Spleen (tissue), 11 donors: Measurements from ENCODE around the gene TAGLN2. TPM values are rescaled to one million over a fixed set of nuclear protein-coding genes. Genes with fewer than 3 reads are reported as not detected.

ENCODE experiments used
- DNase-seq: peaks from one replicate; pipeline ENCODE4 v3.0.0-alpha.2; 2020
- H3K27ac ChIP-seq, 8 donors: fragments of 200-600 bp; sonication (generic) in 7 of 8; 1 replicate in 4 of 8; 2 replicates in 4 of 8; pipeline versions ENCODE4 v1.5.0 to v1.8.0; 2016 to 2021; ENCODE audit warnings: inconsistent platforms in 4 of 8, mild to moderate bottlenecking in 4 of 8, moderate library complexity in 1 of 8
- H3K27me3 ChIP-seq, 7 donors: fragments of 200-600 bp; sonication (generic) in 6 of 7; replicated peaks in 1 of 7; 1 replicate in 4 of 7; 2 replicates in 3 of 7; pipeline versions ENCODE4 v1.5.0 to v1.8.0; 2016 to 2021; ENCODE audit warnings: inconsistent platforms in 3 of 7, mild to moderate bottlenecking in 1 of 7
- H3K36me3 ChIP-seq, 6 donors: fragments of 200-600 bp; sonication (generic) in 5 of 6; 1 replicate in 4 of 6; 2 replicates in 2 of 6; pipeline versions ENCODE4 v1.5.0 to v1.8.0; 2016 to 2021; ENCODE audit warnings: inconsistent platforms in 2 of 6
- H3K4me1 ChIP-seq, 6 donors: fragments of 200-600 bp; sonication (generic) in 5 of 6; 1 replicate in 3 of 6; 2 replicates in 3 of 6; pipeline versions ENCODE4 v1.5.0 to v1.8.0; 2016 to 2021; ENCODE audit warnings: inconsistent platforms in 3 of 6
- H3K4me3 ChIP-seq, 8 donors: fragments of 200-600 bp; sonication (generic) in 7 of 8; 1 replicate in 4 of 8; 2 replicates in 4 of 8; pipeline versions ENCODE4 v1.5.0 to v1.8.0; 2016 to 2021; ENCODE audit warnings: inconsistent platforms in 4 of 8, mild to moderate bottlenecking in 4 of 8, moderate library complexity in 2 of 8
- H3K9me3 ChIP-seq, 8 donors: fragments of 200-600 bp; sonication (generic) in 7 of 8; 1 replicate in 4 of 8; 2 replicates in 4 of 8; pipeline versions ENCODE4 v1.5.0 to v1.8.0; 2016 to 2021; ENCODE audit warnings: inconsistent platforms in 4 of 8
- POLR2A ChIP-seq, 3 donors: fragments of 450-650 bp; IDR thresholded peaks; one replicate each; pipeline ENCODE4 v1.5.1; 2017; ENCODE audit warnings: antibody characterized with exemption in 3 of 3, mild to moderate bottlenecking in 1 of 3
- POLR2AphosphoS5 ChIP-seq, 3 donors: sonication (generic); formaldehyde crosslinking; IDR thresholded peaks; one replicate each; pipeline ENCODE4 v1.5.1; 2017; ENCODE audit warnings: antibody characterized with exemption in 3 of 3
- WGBS, 5 donors: extraction: QIAGEN DNeasy Blood & Tissue Kit in 3 of 5; methylation state at CpG; one replicate each; pipeline versions ENCODE4 v1.1.5 to v1.1.7; 2013 to 2018; 5-methylcytosine and 5-hydroxymethylcytosine counted together
- intact Hi-C: fragments of 100-400 bp; cut with DNase I; formaldehyde crosslinking; loops from one replicate; pipeline ENCODE4 v1.15.0; 2023; ENCODE audit warnings: low total_unique reads
- polyA plus RNA-seq, 3 donors: library from polyadenylated mRNA; stranded (reverse); fragments of 200-250 nt; gene quantifications; one replicate each; pipeline ENCODE4 v1.2.1, GENCODE V29; 2013
- total RNA-seq, 7 donors: library from RNA; depleted of rRNA in 3 of 7; stranded (reverse); fragments of >200 nt in 3 of 7; fragmentation: NEBNext Ultra II Directional in 4 of 7; extraction: Animal tissue kit (Norgen Biotek cat#: 25700) in 4 of 7; gene quantifications; one replicate each; pipeline versions ENCODE4 v1.1.0 to v1.2.1, GENCODE V29; 2016 to 2021
- TF ChIP-seq, protein P1 (sequence below), 11 experiments: fragments of 200-600 bp in 7 of 11; fragments of 450-650 bp in 4 of 11; sonication (generic) in 4 of 11; IDR thresholded peaks in 8 of 11; conservative IDR thresholded peaks in 3 of 11; 1 replicate in 7 of 11; 2 replicates in 4 of 11; pipeline versions ENCODE4 v1.4.0 to v1.8.0; 2016 to 2021; ENCODE audit warnings: antibody characterized with exemption in 11 of 11, inconsistent platforms in 4 of 11, mild to moderate bottlenecking in 1 of 11
- donor health status: healthy with polysubstance abuse.
- donor health status: DM: no; HTN: no; CAD: no; lungs with moderate emphysema.
- donor health status: DM: no; HTN: no; CAD: no.
- donor health status: Bipolar disorder and iron deficiency.
- donor health status: healthy.
- donor health status: DM: no; HTN: no; CAD: no.
- donor health status: DM: yes; HTN: yes; CAD: no.

Gene TAGLN2
- total and polyA plus RNA-seq, 10 donors: 341 to 525 (median 411) TPM

DNA sequence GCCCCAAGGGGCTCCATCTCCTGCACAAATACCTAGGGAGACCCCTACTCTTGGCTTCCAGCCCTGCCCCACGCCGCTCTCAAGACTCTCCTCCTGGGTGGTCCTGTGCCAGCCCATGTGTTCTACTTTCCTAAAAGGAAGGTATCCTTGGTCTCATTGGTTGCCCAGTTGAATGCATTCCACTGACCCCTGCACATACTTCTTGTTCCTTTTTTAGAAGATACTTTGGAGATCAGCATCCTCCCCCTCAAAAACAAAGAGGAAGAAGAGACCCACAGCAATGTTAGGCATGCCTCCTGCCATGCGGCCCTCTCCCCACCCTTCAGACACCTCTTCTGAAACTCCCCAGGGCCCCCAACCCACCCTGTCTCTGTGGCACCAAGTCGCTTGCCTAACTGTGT lies 24.7 kb upstream of the TAGLN2 start:
- intact Hi-C loops: no loop called here
- TF ChIP-seq POLR2AphosphoS5 (IDR thresholded peaks at IDR 0.05): no peak
- peak; percentile 54 for DNase-seq

DNA sequence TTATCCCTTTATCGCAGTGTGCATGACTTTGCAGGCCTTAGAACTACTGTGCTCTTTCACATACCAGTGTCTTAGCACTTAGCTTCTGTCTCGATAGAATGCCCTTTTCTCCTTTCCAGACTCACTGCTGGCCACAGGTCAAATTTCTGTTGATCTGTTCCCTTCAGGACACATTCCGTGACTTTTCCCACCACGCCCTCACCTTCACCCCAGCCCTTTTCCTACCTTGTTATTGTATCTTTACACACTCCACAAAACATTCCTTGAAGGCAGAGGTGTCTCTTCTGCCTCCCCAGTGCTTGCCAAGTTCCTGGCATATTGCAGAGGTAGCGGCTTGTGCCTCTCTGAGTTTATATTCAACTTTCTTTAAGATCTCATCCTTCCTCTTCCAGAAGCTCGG lies 23.8 kb upstream of the TAGLN2 start:
- H3K9me3 ChIP-seq: no peaks in the 10 kb centered on the region
- H3K4me1 ChIP-seq: peaks cover 0 to 18% (median 12%) of the 10 kb centered on the region in 6 donors
- TF ChIP-seq, protein P1, sequence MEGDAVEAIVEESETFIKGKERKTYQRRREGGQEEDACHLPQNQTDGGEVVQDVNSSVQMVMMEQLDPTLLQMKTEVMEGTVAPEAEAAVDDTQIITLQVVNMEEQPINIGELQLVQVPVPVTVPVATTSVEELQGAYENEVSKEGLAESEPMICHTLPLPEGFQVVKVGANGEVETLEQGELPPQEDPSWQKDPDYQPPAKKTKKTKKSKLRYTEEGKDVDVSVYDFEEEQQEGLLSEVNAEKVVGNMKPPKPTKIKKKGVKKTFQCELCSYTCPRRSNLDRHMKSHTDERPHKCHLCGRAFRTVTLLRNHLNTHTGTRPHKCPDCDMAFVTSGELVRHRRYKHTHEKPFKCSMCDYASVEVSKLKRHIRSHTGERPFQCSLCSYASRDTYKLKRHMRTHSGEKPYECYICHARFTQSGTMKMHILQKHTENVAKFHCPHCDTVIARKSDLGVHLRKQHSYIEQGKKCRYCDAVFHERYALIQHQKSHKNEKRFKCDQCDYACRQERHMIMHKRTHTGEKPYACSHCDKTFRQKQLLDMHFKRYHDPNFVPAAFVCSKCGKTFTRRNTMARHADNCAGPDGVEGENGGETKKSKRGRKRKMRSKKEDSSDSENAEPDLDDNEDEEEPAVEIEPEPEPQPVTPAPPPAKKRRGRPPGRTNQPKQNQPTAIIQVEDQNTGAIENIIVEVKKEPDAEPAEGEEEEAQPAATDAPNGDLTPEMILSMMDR (IDR thresholded peaks at IDR 0.05 in 8 of 11, conservative IDR thresholded peaks at IDR 0.05 in 3 of 11): no peak
- TF ChIP-seq POLR2AphosphoS5 (IDR thresholded peaks at IDR 0.05) (no peak), POLR2A (IDR thresholded peaks at IDR 0.05) (no peak)
- DNase-seq: peak; percentile 6
- intact Hi-C loops: no loop called here
- WGBS, 5 donors: 77 to 90% (median 85%) methylated on average over 6 of the region's 6 CpGs
- no peak overlapping the region for H3K27ac ChIP-seq
- H3K4me3 ChIP-seq: no peak overlapping the region
- no peaks in the 10 kb centered on the region for H3K36me3 ChIP-seq
- H3K27me3 ChIP-seq: peaks cover 0 to 56% (median 21%) of the 10 kb centered on the region in 7 donors

More for the DNA sequence above, 24.7 kb upstream of the TAGLN2 start:
- peaks cover 0 to 12% (median 9%) of the 10 kb centered on the region in 6 donors for H3K4me1 ChIP-seq
- WGBS, 5 donors: 78 to 91% (median 89%) methylated on average over 4 of the region's 4 CpGs
- no peak overlapping the region for H3K27ac ChIP-seq
- peaks cover 0 to 51% (median 14%) of the 10 kb centered on the region in 7 donors for H3K27me3 ChIP-seq
- no peak overlapping the region for H3K4me3 ChIP-seq
- no peaks in the 10 kb centered on the region for H3K9me3 ChIP-seq
- no peaks in the 10 kb centered on the region for H3K36me3 ChIP-seq

DNA sequence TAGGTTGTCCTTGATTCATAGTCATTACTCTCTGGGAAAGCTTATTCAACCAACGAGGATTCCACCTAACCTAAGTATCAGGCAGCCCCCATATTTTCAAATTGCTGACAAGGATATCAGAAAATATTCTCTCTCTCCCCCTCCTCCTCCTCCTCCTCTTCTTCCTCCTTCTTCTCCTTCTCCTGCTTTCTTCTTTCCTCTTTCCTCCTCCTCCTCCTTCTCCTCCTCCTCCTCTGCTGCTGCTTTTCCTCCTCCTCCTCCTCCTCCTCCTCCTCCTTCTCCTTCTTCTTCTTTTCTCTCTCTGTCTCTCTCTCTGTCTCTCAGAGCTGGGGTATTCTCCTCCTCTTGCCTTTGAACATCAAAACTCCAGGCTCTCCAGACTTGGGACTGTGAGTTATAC lies 22.6 kb upstream of the TAGLN2 start:
- no peak for DNase-seq
- 51 to 79% (median 67%) methylated on average over 1 of the region's 1 CpG for WGBS, 5 donors
- no peaks in the 10 kb centered on the region for H3K36me3 ChIP-seq
- H3K4me3 ChIP-seq: no peak overlapping the region
- no peak for TF ChIP-seq POLR2A (IDR thresholded peaks at IDR 0.05)
- TF ChIP-seq, protein P1 (IDR thresholded peaks at IDR 0.05 in 8 of 11, conservative IDR thresholded peaks at IDR 0.05 in 3 of 11): no peak
- TF ChIP-seq POLR2AphosphoS5 (IDR thresholded peaks at IDR 0.05): no peak
- H3K27me3 ChIP-seq: peaks cover 0 to 56% (median 24%) of the 10 kb centered on the region in 7 donors
- H3K27ac ChIP-seq: no peak overlapping the region
- H3K9me3 ChIP-seq: no peaks in the 10 kb centered on the region
- intact Hi-C loops: no loop called here
- peaks cover 0 to 18% (median 12%) of the 10 kb centered on the region in 6 donors for H3K4me1 ChIP-seq

DNA sequence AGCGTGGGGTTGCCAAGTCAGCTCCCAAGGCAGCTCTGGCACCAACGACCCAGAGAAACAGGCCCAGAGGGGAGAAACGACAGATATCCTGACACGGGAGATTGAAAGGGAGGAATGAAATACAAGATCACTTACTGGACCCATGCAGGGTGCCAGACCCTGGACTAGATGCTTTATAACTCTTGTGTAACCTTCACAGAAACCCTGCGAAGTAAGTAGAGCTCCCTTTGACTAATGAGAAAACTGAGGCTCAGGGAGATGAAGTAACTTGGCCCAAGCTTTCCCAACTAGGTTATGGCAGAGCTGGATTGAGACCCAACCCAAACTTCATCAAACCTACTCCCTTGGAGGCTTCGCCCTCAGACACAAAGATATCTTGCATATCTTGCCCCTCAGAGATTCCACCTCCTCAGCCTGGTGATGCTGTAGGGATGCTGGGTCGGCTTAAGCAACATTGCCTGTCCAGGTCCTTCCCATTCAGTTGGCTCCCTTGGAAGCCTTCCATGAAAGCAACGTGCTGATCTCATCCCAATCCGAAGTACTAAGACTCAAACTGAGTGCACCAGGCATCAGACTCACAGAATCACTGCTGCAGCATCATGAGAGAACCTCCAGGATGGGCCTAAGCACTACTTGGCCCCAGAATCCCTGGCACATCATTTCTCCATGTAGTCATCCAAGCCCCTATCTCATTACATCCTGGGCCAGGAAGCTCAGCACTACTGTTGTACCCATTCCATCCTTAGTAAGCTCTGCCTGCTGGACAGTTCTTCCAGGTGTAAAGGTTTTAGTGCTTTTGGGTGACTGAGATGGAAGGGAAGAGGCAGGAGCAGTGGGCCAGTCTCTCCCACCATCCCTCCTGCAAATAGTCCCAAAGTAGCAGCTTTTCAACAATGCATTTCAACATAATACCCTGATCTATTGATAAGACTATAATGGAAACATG lies 21.2 kb upstream of the TAGLN2 start:
- peak overlapping the region in 1 of 8 donors; percentile 63 for H3K4me3 ChIP-seq

More for the DNA sequence above, 21.2 kb upstream of the TAGLN2 start:
- Histone ChIP-seq H3K9me3 (no peaks in the 10 kb centered on the region), H3K27me3 (peaks cover 0 to 57% (median 24%) of the 10 kb centered on the region in 7 donors), H3K27ac (no peak overlapping the region), H3K4me1 (peaks cover 0 to 18% (median 12%) of the 10 kb centered on the region in 6 donors), H3K36me3 (no peaks in the 10 kb centered on the region)
- DNase-seq: peak; percentile 15
- TF ChIP-seq POLR2A (IDR thresholded peaks at IDR 0.05) (no peak), POLR2AphosphoS5 (IDR thresholded peaks at IDR 0.05) (no peak)
- TF ChIP-seq, protein P1 (IDR thresholded peaks at IDR 0.05 in 8 of 11, conservative IDR thresholded peaks at IDR 0.05 in 3 of 11): no peak
- intact Hi-C loops: no loop called here
- WGBS, 5 donors: 57 to 69% (median 65%) methylated on average over 9 of the region's 9 CpGs
